GM03348 (cell line): ENCODE results near the gene KRTAP8-1.

Experiments
- DNase-seq: peaks from one replicate; pipeline ENCODE4 v3.0.0; 2012; ENCODE audit warnings: low spot score

Gene KRTAP8-1

DNA sequence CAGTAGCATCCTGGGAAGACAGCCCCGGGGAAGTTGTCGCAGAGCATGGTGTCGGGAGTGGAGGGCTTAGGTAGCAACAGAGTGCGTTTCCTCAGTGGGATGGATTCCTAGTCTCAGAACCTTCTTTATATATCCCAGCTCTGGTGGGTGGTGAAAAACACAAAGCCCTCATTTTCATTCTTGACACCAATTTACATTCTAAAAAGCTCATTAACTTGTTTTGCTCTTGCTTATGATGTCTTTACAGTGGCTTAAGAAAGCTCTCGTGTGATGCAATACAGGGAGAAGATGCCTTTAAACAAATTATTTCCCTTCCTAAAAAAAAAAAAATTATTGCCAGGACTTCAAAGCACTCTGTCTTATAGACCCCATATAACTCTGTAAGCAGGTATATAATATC lies at the start of gene KRTAP8-1:
Gene KRTAP8-1 (minus strand): TSS at position 101 of the 400 bp plus-strand sequence. CDS start 54 bp downstream, at position 47.
- no peak for DNase-seq

DNA sequence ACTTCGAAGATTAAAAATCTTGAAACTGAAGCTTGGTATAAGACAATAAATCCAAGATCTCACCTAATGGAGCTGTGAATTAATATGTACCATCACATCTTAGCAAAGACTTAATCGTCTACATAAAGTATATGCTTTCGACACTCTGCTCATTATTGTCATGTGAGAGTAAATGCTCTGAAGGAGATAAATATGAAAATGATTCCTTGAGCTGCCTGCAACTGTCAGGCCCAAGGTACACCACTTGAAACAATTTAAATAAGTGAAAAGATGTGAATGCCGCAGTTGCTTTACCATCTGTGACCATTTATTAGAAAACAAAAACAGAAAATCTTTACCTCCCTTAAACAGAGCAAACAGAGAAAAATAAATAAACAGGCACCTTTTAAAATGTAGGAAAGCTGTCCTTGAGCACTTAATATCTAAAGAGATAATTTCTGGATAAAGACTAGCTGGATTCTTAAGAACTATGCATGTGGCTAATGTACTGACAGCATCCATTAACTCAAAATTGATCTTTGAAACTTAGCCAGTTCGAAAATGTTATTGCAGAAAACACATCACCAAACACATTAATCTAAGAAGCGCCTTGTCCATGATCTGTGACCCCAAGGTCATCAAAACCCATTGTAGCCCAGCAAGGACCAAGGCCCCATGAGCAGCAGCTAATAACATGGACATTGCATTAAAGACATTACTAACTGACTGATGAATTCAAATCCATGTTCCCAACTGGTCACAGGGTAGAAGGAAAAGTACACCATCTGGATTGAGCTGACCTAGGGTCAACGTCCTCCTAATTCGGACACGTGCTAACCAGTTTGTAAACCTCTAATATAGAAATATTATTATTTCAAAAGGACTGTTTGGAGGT lies 34.8 kb upstream of the KRTAP8-1 start:
- no peak for DNase-seq

DNA sequence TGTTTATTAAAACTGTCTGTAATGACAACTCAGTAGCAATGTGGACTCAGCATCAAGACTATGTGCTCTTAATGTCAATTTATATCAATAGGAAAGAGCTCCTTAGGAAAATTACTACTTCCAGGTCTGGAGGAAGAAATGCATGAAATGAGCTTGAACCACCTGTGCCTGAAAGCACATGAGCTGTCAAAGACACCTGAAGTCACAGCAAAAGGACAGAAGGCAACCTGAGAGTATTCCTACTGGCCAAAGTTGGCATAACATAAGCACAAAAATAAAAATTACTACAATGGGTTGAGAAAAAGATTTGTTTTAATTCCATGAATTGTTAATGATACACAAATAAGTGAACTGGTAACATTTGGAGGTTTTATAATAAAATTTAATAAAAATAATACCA lies 29.9 kb upstream of the KRTAP8-1 start:
- DNase-seq, result no peak

DNA sequence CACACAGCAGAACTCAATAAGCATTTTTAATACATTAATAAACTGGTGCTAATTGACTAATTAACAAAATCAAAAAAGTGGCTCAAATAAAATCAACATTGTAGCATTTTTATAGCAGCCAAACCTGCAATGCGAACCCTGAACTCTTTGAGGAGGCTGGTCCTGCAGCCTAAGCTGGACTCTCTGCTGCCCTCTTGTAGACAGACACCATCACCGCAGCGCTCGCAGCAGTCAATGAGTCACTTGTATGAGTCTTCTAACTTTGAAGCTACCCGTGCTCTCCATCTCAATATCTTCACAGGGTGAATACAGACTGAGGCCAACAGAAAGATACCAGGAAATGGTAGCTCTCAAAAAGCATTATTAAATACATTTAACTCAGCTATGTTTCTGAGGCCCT lies 26.2 kb upstream of the KRTAP8-1 start:
- no peak for DNase-seq

GRCh38 chr21:30838536-30838935 lies 25.5 kb upstream of the KRTAP8-1 start:
- no peak for DNase-seq

- DNase-seq, result no peak
Observed at GRCh38 chr21:30831194-30831765, 18.2 kb upstream of the KRTAP8-1 start.

DNA sequence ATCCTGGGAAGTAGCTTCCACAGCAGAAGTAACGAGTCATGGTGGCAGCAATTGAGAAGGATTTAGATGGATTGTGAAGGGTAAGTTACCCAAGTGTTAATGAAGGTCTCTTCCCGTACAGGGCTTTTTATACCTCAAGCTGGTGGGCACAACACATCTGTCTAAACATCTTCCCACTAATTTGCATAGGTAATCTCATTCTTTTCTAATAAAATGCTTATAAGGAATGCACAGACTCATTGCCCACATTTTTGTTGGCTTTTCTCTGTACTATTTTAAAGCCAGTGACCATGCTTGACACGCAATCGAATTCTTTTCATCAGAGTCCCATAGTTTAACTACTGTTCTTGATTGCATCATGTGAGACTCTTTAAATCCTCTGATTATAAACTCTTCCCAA lies 16.6 kb upstream of the KRTAP8-1 start, which contains the start of gene KRTAP7-1:
Gene KRTAP7-1 (minus strand): TSS at position 101 of the 400 bp plus-strand sequence. CDS start 61 bp downstream, at position 40.
- DNase-seq, result no peak

DNA sequence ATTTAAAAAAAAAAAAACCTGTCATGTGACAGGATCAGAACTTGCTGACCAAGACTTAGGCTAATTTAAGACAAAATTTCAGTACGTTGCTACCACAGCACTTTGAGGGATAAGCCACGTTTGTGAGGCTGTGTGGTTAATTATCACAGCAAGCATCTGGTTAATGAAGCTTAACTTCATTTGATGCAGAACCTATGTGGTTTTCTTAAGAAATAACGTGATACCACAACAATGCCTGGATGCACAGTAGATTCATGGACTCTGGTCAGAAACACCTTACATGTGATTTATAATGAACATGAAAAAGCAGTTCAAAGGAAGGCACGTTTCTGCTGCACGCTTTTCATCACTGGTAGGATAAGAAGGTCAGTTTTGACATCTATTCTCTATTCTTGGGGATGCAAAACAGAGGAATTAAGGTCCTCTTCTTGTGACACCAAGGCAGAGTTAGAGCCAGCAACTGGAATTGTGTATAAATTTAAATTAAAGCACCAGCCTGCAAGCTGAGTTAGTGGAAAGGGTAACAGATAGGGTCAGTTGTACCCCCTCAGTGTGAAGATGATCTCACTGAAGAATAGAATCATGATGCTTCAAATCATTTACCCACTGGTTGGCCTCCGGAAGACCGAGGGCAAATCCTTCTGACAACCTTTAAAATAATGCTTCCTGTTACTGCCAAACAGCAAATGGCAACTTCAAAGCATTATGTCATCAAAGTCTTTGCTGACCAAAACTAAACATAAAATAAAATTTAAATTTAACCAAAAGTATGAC lies 6.0 kb upstream of the KRTAP8-1 start:
- DNase-seq, result no peak

GRCh38 chr21:30800605-30801004 lies 12.5 kb downstream of the KRTAP8-1 start:
- DNase-seq, result no peak

GRCh38 chr21:30793581-30794314 lies 19.3 kb downstream of the KRTAP8-1 start:
- DNase-seq, result no peak

GRCh38 chr21:30779249-30779648 lies 33.8 kb downstream of the KRTAP8-1 start:
- DNase-seq, result no peak

DNA sequence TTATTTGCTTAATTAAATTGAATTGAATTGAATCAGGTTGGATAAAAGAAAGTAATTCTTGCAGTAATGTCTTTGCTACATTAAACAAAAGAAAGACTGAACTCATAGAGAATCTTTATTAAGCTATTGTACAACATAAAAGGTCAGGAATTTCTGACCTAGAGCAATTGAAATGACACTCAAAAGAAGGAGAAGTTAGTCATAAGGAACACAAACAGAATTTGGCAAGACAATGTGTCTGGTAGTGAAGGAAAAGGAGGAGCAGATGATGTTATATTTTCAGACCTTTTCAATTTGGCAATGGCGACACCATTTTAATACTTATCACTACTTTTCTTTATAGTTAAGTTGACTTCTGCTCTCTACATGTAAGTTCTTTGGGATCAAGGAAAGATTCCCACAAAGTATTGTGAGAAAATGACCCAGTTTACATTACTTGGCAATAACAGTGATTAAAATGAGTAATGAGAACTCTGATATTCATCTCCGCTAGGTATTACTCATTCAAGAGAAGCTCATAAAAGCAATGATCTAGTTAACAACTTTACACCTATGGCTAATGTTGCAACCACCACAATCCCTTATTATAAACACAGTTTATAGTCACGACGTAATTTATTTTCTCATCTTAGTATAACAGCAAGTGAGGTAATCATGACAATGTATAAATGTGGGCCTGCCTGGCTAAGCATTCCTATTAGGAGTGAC lies 43.2 kb downstream of the KRTAP8-1 start:
- no peak for DNase-seq
